OCI-M1 (cell line): Measurements from ENCODE around the gene CACNA1B.
"Not testable (repeated sequence)": the region's sequence is repeated elsewhere in the genome, so short reads cannot be mapped to it uniquely, and the experiment has no call there.

Source experiments
- DNase-seq: peaks from one replicate; lab custom pipeline; 2025; lab: John Stamatoyannopoulos, UW

The CACNA1B gene

GRCh38 chr9:138143491-138143890, 265.9 kb downstream of the CACNA1B start:
- not testable (repeated sequence) for DNase-seq

GRCh38 chr9:138147556-138147955, 270.0 kb downstream of the CACNA1B start:
- peak; percentile 10 for DNase-seq

GRCh38 chr9:138149672-138150656, 272.4 kb downstream of the CACNA1B start:
- DNase-seq: not testable (repeated sequence)

- not testable (repeated sequence) for DNase-seq
Measured at GRCh38 chr9:138155788-138156187, 278.2 kb downstream of the CACNA1B start.

- not testable (repeated sequence) for DNase-seq
Measured at GRCh38 chr9:138166793-138167192, 289.2 kb downstream of the CACNA1B start.
